Activated CD8-positive, alpha-beta T cell treated with anti-CD3 and anti-CD28 coated beads for 36 hours (primary cell): Measurements from ENCODE around the gene ARPC4. TPM values are rescaled to one million over a fixed set of nuclear protein-coding genes. Genes with fewer than 3 reads are reported as not detected.
"Not testable (repeated sequence)": the region's sequence is repeated elsewhere in the genome, so short reads cannot be mapped to it uniquely, and the experiment has no call there.

Experiments
- ATAC-seq: fragments of 200-7000 bp; cut with Tn5 transposase; one replicate; pipeline ENCODE4 v1.10.0; 2021; ENCODE audit warnings: mild to moderate bottlenecking, moderate library complexity
- CTCF ChIA-PET: fragments of 350-600 bp; sonication (Branson Sonifier 250); formaldehyde crosslinking; loops from one replicate; lab custom pipeline; 2021; ENCODE audit warnings: antibody characterized with exemption; lab: Charles Lee
- POLR2A ChIA-PET: fragments of 350-600 bp; sonication (Branson Sonifier 250); formaldehyde crosslinking; loops from one replicate; lab custom pipeline; 2021; ENCODE audit warnings: antibody characterized with exemption; lab: Charles Lee
- DNase-seq: peaks from one replicate; pipeline ENCODE4 v3.0.0-alpha.2; 2020
- H3K27ac Mint-ChIP-seq: one replicate; pipeline ENCODE4 v1.8.0; 2021; ENCODE audit warnings: mild to moderate bottlenecking, mixed read lengths
- H3K27me3 Mint-ChIP-seq: one replicate; pipeline ENCODE4 v1.8.0; 2021; ENCODE audit warnings: mixed read lengths
- H3K36me3 Mint-ChIP-seq: one replicate; pipeline ENCODE4 v1.8.0; 2021; ENCODE audit warnings: low read depth, mixed read lengths
- H3K4me1 Mint-ChIP-seq: one replicate; pipeline ENCODE4 v1.8.0; 2021; ENCODE audit warnings: low read depth, mixed read lengths
- H3K4me3 Mint-ChIP-seq: one replicate; pipeline ENCODE4 v1.8.0; 2021; ENCODE audit warnings: mild to moderate bottlenecking, moderate library complexity, mixed read lengths
- H3K9me3 Mint-ChIP-seq: one replicate; pipeline ENCODE4 v1.8.0; 2021; ENCODE audit warnings: mixed read lengths
- intact Hi-C: fragments of 100-400 bp; cut with micrococcal nuclease; formaldehyde crosslinking; loops from one replicate; pipeline ENCODE4 v1.10.0; 2022
- total RNA-seq, 2 experiments: library from RNA; stranded (reverse); gene quantifications; one replicate each; pipeline ENCODE4 v1.2.3, GENCODE V29; 2021
- TF ChIP-seq, protein P1 (sequence below): fragments of 200-600 bp; IDR thresholded peaks from one replicate; pipeline ENCODE4 v1.8.0; 2022; ENCODE audit warnings: antibody characterized with exemption, mild to moderate bottlenecking

The ARPC4 gene
- total RNA-seq, 2 experiments from 2014 or later, result 205 to 208 TPM

DNA sequence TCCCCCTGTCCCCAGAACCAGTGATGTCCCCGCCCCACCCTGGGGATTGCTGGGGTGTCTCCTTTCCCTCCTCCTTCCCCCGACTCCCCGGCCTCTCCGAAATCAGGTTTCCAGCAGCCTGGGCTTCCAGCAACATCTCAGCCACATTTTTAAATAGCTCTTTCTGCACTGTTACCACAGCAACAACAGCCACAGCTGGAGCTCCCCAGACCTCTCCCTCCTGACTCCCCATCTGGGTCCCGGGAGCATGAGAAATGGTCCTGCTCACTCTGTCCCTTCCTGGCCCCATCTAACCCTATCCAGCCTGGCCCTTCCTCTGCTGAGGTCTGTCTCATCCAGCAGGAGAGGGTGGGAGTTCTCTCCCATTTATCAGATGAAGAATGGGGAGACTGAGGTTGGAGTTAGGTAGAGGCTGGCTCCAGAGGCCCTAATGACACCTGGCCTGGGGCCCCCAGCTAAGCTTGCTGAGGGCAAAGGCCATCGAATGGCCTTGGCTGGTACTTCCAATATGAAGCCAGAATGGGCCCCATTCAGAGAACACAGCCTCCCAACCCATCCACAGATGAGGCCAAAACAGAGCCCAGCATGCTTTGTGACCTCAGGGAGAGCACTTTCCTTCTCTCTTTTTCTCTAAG is 24.6 kb upstream of the ARPC4 start:
- Mint-ChIP-seq H3K36me3 (peaks cover 28% of the 10 kb centered on the region), H3K9me3 (no peaks in the 10 kb centered on the region), H3K27me3 (no peaks in the 10 kb centered on the region), H3K27ac (no peak overlapping the region), H3K4me3 (peak overlapping the region; percentile 82), H3K4me1 (peaks cover 32% of the 10 kb centered on the region)
- ChIA-PET CTCF (no interaction called here), POLR2A (interaction anchor here (0.6 to 3.8 kb wide), 10 partner anchors 9 to 372 kb away, joined by 3 to 25 read pairs (median 4); partner anchors contain the start of gene BRPF1)
- intact Hi-C loops, result no loop called here
- DNase-seq (no peak), ATAC-seq (no peak)
- TF ChIP-seq, protein P1, sequence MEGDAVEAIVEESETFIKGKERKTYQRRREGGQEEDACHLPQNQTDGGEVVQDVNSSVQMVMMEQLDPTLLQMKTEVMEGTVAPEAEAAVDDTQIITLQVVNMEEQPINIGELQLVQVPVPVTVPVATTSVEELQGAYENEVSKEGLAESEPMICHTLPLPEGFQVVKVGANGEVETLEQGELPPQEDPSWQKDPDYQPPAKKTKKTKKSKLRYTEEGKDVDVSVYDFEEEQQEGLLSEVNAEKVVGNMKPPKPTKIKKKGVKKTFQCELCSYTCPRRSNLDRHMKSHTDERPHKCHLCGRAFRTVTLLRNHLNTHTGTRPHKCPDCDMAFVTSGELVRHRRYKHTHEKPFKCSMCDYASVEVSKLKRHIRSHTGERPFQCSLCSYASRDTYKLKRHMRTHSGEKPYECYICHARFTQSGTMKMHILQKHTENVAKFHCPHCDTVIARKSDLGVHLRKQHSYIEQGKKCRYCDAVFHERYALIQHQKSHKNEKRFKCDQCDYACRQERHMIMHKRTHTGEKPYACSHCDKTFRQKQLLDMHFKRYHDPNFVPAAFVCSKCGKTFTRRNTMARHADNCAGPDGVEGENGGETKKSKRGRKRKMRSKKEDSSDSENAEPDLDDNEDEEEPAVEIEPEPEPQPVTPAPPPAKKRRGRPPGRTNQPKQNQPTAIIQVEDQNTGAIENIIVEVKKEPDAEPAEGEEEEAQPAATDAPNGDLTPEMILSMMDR, result no peak

DNA sequence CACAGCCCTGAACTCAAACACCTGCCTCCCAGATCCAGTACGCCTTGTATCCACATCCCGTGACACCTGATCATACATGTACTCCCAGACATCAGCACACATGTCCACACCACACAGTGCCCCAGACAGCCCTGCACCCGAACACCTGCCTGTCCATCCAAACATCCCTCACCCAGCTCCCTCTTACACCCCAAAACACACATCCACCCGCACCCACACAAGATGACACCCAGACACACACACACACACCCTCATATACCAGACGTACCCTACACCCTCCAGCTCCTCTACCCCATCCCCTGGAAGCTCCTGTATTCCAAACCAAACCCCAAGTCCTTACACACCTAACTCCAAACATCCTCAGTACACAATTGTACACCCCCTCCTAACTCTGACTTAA is 23.9 kb upstream of the ARPC4 start:
- intact Hi-C loops, result no loop called here
- no peaks in the 10 kb centered on the region for H3K27me3 Mint-ChIP-seq

DNA sequence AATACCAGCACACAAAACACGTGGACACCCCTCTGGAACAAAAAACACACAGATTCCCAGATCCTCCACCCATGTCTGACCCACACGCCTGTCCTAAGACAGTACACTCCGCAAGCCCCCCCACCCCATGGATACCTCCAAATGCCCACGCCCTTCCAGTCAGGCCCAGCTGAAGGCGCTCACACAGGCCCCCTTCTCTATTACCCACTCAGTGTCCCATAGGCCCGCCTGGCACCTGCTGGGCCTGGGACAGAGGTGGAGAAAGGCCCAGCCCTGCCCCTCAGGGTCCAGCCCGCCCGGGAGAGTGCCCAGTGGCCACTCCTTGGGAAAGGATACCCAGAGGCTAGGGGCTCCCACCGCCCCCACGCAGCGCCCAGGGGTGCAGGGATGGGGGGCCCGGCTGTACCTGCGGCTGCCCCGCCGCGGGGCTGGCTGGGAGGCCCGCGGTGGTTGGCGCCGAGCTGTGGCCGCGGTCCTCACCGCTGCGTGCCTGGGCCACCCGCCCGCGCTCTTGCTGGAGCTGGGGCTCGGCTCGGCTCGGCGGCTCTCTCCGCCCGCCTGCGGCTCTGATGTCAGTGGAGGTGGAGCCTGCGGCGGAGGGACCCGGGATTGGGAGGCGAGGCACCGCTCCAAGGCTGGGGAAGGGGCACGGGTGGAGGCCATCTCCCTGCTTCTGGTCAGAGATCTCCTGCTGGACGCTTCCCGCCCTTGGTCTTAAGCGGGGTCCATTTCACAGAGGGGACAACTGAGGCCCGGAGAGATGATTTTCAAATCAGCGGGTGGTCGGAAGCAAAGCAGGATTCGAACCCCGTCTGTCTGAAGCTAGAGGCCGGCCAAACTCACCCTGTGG is 23.2 kb upstream of the ARPC4 start, which contains the start of gene CAMK1:
Gene CAMK1, minus strand, starts transcription at position 522 of the 850 bp plus-strand sequence. CDS start 2,198 bp downstream, outside the sequence.
- peaks cover 32% of the 10 kb centered on the region for H3K4me1 Mint-ChIP-seq
- H3K27ac Mint-ChIP-seq, result peak within 1 kb of the TSS; percentile 76
- peak; percentile 97 for ATAC-seq
- peaks cover 30% of the 10 kb centered on the region for H3K36me3 Mint-ChIP-seq
- CTCF ChIA-PET, result no interaction called here
- POLR2A ChIA-PET, result interaction anchor here (0.6 to 3.8 kb wide), 11 partner anchors 8 to 37 kb away, joined by 3 to 25 read pairs (median 4); partner anchors contain the start of genes ARPC4, OGG1 and TADA3
- H3K27me3 Mint-ChIP-seq, result no peaks in the 10 kb centered on the region
- intact Hi-C loops, result no loop called here
- DNase-seq, result peak; percentile 80
- H3K9me3 Mint-ChIP-seq, result no peaks in the 10 kb centered on the region
- TF ChIP-seq, protein P1, result no peak
- H3K4me3 Mint-ChIP-seq, result peak within 1 kb of the TSS; percentile 82

More for the DNA sequence above, 23.9 kb upstream of the ARPC4 start:
- peak overlapping the region; percentile 28 for H3K27ac Mint-ChIP-seq
- TF ChIP-seq, protein P1, result no peak
- no peaks in the 10 kb centered on the region for H3K9me3 Mint-ChIP-seq
- POLR2A ChIA-PET, result interaction anchor here (0.6 to 3.8 kb wide), 11 partner anchors 8 to 373 kb away, joined by 3 to 25 read pairs (median 4); partner anchors contain the start of genes ARPC4, BRPF1 and TADA3
- ATAC-seq, result no peak
- peaks cover 30% of the 10 kb centered on the region for H3K36me3 Mint-ChIP-seq
- peak overlapping the region; percentile 82 for H3K4me3 Mint-ChIP-seq
- H3K4me1 Mint-ChIP-seq, result peaks cover 32% of the 10 kb centered on the region
- CTCF ChIA-PET, result no interaction called here
- DNase-seq, result no peak

DNA sequence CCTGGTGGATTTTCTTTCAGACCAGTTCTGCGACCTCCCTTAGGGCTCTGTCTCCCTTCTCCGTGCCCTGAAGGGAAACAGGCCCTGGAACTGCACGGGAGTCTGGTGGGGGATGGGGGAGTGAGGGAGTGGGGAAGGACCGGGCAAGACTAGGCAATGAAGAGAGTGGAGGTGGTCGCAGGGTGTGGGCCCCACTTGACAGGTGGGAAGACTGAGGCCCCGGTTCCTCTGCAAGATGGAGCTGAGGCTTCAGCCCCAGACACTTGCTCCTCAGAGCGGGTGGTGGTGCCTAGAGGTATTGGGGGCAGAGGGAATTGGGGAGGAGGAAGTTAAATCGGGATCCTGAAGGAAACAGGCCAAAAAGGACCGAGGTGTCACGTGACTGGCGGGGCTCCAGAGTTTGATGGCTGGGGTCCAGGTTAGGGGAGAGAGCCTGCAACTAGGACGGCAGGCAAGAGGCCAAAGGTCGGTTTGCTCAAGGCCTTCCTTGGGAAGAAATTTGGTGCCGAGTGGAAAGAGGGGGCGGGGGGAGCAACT is 22.5 kb upstream of the ARPC4 start:
- Mint-ChIP-seq H3K9me3 (no peaks in the 10 kb centered on the region), H3K27ac (peak overlapping the region; percentile 76), H3K4me3 (peak overlapping the region; percentile 82), H3K36me3 (peaks cover 26% of the 10 kb centered on the region), H3K27me3 (no peaks in the 10 kb centered on the region), H3K4me1 (peaks cover 33% of the 10 kb centered on the region)
- ATAC-seq, result no peak
- CTCF ChIA-PET, result interaction anchor here (0.7 to 1.0 kb wide), 2 partner anchors 52 to 493 kb away, joined by 3 read pairs; no protein-coding TSS in a partner anchor
- no peak for DNase-seq
- TF ChIP-seq, protein P1, result no peak
- intact Hi-C loops, result no loop called here
- POLR2A ChIA-PET, result interaction anchor here (0.6 to 3.0 kb wide), 8 partner anchors 9 to 38 kb away, joined by 3 to 16 read pairs (median 6); partner anchors contain the start of genes ARPC4, OGG1 and TADA3

DNA sequence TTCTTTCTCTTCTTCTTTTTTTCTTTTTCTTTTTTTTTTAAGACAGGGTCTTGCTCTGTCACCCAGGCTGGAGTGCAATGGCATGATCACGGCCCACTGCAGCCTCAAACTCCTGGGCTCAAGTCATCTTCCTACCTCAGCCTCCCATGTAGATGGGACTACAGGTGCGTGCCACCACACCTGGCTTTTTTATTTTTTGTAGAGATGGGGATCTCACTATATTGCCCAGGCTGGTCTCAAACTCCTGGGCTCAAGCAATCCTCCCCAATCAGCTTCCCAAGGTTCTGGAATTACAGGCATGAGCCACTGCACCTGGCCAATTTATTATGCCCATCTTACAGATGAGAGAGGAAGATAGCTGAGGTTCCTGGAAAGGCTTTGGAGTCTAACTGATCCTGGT is 21.9 kb upstream of the ARPC4 start:
- H3K9me3 Mint-ChIP-seq, intact Hi-C loops, H3K27ac Mint-ChIP-seq, ATAC-seq, DNase-seq, H3K27me3 Mint-ChIP-seq: not testable (repeated sequence)
- H3K4me1 Mint-ChIP-seq, result peaks cover 36% of the 10 kb centered on the region
- peak overlapping the region; percentile 82 for H3K4me3 Mint-ChIP-seq
- CTCF ChIA-PET, result interaction anchor here (0.7 to 1.0 kb wide), 2 partner anchors 51 to 492 kb away, joined by 3 read pairs; no protein-coding TSS in a partner anchor
- POLR2A ChIA-PET, result interaction anchor here (0.6 to 3.0 kb wide), 10 partner anchors 9 to 38 kb away, joined by 3 to 16 read pairs (median 6); partner anchors contain the start of genes ARPC4, OGG1 and TADA3
- H3K36me3 Mint-ChIP-seq, result peaks cover 20% of the 10 kb centered on the region
